ENCODE measurements around the gene CCDC40.
A peak's percentile ranks its signal among the peaks of the same experiment; 100 is the strongest.

Gene CCDC40, protein sequence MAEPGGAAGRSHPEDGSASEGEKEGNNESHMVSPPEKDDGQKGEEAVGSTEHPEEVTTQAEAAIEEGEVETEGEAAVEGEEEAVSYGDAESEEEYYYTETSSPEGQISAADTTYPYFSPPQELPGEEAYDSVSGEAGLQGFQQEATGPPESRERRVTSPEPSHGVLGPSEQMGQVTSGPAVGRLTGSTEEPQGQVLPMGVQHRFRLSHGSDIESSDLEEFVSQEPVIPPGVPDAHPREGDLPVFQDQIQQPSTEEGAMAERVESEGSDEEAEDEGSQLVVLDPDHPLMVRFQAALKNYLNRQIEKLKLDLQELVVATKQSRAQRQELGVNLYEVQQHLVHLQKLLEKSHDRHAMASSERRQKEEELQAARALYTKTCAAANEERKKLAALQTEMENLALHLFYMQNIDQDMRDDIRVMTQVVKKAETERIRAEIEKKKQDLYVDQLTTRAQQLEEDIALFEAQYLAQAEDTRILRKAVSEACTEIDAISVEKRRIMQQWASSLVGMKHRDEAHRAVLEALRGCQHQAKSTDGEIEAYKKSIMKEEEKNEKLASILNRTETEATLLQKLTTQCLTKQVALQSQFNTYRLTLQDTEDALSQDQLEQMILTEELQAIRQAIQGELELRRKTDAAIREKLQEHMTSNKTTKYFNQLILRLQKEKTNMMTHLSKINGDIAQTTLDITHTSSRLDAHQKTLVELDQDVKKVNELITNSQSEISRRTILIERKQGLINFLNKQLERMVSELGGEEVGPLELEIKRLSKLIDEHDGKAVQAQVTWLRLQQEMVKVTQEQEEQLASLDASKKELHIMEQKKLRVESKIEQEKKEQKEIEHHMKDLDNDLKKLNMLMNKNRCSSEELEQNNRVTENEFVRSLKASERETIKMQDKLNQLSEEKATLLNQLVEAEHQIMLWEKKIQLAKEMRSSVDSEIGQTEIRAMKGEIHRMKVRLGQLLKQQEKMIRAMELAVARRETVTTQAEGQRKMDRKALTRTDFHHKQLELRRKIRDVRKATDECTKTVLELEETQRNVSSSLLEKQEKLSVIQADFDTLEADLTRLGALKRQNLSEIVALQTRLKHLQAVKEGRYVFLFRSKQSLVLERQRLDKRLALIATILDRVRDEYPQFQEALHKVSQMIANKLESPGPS

DNA sequence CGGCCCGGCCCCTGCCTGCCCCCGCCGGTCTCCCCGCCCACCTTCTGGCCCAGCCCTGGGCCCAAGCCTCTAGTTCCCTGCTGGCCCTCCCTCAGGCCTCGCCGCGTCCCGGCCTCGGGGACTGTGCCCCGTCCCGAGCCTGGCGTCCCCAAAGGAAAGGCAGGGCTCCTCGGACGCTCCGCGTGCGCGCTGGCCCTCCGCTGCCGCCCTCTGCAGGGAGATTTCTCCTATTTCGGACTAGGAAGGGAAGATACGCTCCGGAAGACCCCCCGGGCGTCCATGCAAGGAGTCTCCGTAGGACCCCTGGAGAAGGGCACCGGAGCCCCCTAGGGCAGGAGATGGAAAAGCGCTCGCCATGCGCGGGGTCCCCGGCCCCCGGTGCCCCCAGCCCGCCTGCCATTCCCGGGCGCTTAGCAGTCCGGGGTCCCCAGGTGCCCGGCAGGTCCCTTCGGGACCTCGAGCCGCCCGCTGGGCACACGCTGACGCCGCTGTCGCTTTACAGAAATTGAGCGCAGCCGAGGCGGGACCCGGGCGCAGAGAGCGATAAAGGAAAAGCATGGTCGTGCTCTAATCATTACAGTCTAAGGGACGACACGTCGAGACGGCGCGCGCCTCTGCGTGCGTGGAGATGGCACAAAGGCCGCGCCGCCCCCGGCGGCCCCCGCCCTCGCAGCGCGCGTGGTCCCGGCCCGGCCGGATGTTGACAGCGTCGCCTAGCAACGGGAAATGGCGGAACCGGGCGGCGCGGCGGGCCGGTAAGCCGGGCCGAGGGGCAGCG lies at the start of gene CCDC40:
TSS of gene CCDC40 (plus strand) at position 706 of the 778 bp plus-strand sequence. CDS start at position 727, 21 bp downstream.
- TF ChIP-seq CEBPB (IDR thresholded peaks at IDR 0.05), result no peak
- peak; percentile 89 for TF ChIP-seq YY1 (IDR thresholded peaks at IDR 0.05; ENCODE audit: low read depth)
- TF ChIP-seq ZBTB7A (IDR thresholded peaks at IDR 0.05; ENCODE audit: low read depth), result peak; percentile 77
- TF ChIP-seq EGR1 (IDR thresholded peaks at IDR 0.05), result peak; percentile 75
- TF ChIP-seq USF1 (IDR thresholded peaks at IDR 0.05), result peak; percentile 49; the same call in 1 of the 2 replicates
- TF ChIP-seq, protein P1, sequence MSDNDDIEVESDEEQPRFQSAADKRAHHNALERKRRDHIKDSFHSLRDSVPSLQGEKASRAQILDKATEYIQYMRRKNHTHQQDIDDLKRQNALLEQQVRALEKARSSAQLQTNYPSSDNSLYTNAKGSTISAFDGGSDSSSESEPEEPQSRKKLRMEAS (IDR thresholded peaks at IDR 0.05), result peak; percentile 87

- no peak for TF ChIP-seq YY1 (IDR thresholded peaks at IDR 0.05; ENCODE audit: low read depth)
- TF ChIP-seq REST (IDR thresholded peaks at IDR 0.05; ENCODE audit: low read depth), result no peak
These were observed 49.1 kb upstream of the CCDC40 start for GRCh38 chr17:79987187-79987934.

GRCh38 chr17:79987935-79988184 lies 48.6 kb upstream of the CCDC40 start:
- TF ChIP-seq CEBPB (IDR thresholded peaks at IDR 0.05), result no peak

DNA sequence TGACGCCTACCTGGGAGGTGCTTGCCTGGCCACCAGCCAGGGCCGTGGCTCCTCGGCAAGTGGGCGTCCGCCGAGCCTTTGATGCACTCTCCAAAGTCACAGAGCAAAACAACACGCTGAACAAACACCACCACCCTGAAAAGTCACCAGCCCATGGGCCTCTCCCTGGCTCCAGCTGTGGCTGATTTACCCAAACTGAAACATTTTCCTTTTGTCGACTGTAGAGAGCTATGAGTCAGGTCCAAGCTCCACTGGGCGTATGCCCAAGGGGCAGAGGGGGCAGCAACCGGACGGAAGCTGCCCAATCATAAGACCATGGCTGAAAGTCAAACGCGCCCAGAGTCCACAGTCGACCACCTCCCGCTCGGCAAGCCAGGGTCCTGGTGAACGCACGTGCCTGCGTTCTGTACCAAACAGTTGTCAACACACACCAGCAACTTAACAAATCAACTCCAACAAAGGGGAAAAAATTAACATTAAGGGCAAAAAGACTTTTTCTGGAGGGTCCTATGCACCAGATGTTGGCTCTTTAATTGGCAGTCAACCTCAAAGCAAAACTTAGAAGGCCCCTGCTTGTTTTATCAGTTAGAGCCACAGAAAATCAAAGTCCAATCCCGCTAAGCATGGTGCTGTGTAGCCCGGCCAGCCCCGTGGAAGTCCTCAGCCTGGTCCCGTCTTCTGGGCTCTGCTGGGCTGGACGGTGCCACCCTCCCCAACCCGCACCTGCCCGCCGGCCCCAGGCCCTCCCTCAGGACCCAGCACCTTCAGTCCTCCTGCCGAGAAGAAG lies 48.1 kb upstream of the CCDC40 start:
- TF ChIP-seq REST (IDR thresholded peaks at IDR 0.05; ENCODE audit: low read depth) (no peak), ZBTB7A (IDR thresholded peaks at IDR 0.05; ENCODE audit: low read depth) (no peak), NFIC (IDR thresholded peaks at IDR 0.05) (peak; percentile 63), TCF12 (IDR thresholded peaks at IDR 0.05; ENCODE audit: low read depth) (no peak), YY1 (IDR thresholded peaks at IDR 0.05; ENCODE audit: low read depth) (no peak), RAD21 (IDR thresholded peaks at IDR 0.05; ENCODE audit: low read depth) (no peak)
- TF ChIP-seq, protein P1 (IDR thresholded peaks at IDR 0.05), result no peak

- no peak for TF ChIP-seq CREB1 (IDR thresholded peaks at IDR 0.05; ENCODE audit: low read depth)
- TF ChIP-seq REST (IDR thresholded peaks at IDR 0.05; ENCODE audit: low read depth), result no peak
- no peak for TF ChIP-seq EGR1 (IDR thresholded peaks at IDR 0.05)
- TF ChIP-seq, protein P1 (IDR thresholded peaks at IDR 0.05), result no peak
- no peak for TF ChIP-seq FOXM1 (IDR thresholded peaks at IDR 0.05; ENCODE audit: borderline replicate concordance, low read depth)
- TF ChIP-seq ZBTB7A (IDR thresholded peaks at IDR 0.05; ENCODE audit: low read depth), result no peak
- no peak for TF ChIP-seq YY1 (IDR thresholded peaks at IDR 0.05; ENCODE audit: low read depth)
- no peak for TF ChIP-seq TCF12 (IDR thresholded peaks at IDR 0.05; ENCODE audit: low read depth)
These were observed 47.2 kb upstream of the CCDC40 start for GRCh38 chr17:79989106-79989835.

Measured in Ishikawa (cell line).